IPS-20b (cell line): Measurements from ENCODE around the gene GCNA.
"Not testable (repeated sequence)": the region's sequence is repeated elsewhere in the genome, so short reads cannot be mapped to it uniquely, and the experiment has no call there.

ENCODE experiments used
- H3K27ac ChIP-seq: one replicate; pipeline ENCODE4 v1.5.1; 2013; ENCODE audit warnings: low read length
- H3K27me3 ChIP-seq: 2 replicates; pipeline ENCODE4 v1.6.1; 2013; ENCODE audit warnings: mild to moderate bottlenecking, low read length, inconsistent platforms; ENCODE audit not compliant: insufficient read depth
- H3K36me3 ChIP-seq: 2 replicates; pipeline ENCODE4 v1.6.1; 2013; ENCODE audit warnings: low read depth, mild to moderate bottlenecking, inconsistent platforms, low read length, moderate library complexity; ENCODE audit not compliant: insufficient read depth
- H3K4me1 ChIP-seq: 2 replicates; pipeline ENCODE4 v1.6.1; 2013; ENCODE audit warnings: mild to moderate bottlenecking, control low read depth, inconsistent platforms, low read length, moderate library complexity; ENCODE audit not compliant: insufficient read depth
- H3K4me3 ChIP-seq: 2 replicates; pipeline ENCODE4 v1.5.1; 2013; ENCODE audit warnings: mild to moderate bottlenecking, low read length, inconsistent platforms
- H3K9ac ChIP-seq: 2 replicates; pipeline ENCODE4 v1.6.1; 2013; ENCODE audit warnings: low read depth, mild to moderate bottlenecking, inconsistent platforms, low read length, moderate library complexity
- H3K9me3 ChIP-seq: 2 replicates; pipeline ENCODE4 v1.6.1; 2013; ENCODE audit warnings: mild to moderate bottlenecking, low read depth, low read length, inconsistent platforms; ENCODE audit not compliant: insufficient read depth

Gene GCNA

DNA sequence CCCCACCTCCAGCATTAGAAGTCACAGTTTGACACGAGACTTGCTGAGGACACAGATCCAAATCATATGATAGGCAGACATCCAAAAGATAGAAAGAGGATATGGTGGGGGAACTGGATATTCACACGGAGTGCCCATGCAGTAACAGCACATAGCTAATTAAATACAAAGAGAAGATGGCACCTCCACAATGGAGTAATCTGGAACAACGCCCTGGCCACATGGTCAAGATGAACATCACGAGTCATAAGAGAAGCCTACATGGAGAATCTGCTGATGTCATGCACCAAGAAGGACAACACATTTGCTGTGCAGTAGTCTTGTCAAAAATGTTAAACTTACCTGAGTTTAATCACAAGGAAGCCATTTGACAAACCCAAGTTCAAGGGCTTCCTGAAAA, 79.0 kb downstream of the GCNA start:
- Histone ChIP-seq H3K9me3 (no peaks in the 10 kb centered on the region), H3K36me3 (no peaks in the 10 kb centered on the region), H3K9ac (no peak overlapping the region), H3K4me1 (no peaks in the 10 kb centered on the region), H3K4me3 (no peak overlapping the region), H3K27ac (no peak overlapping the region), H3K27me3 (no peaks in the 10 kb centered on the region)

DNA sequence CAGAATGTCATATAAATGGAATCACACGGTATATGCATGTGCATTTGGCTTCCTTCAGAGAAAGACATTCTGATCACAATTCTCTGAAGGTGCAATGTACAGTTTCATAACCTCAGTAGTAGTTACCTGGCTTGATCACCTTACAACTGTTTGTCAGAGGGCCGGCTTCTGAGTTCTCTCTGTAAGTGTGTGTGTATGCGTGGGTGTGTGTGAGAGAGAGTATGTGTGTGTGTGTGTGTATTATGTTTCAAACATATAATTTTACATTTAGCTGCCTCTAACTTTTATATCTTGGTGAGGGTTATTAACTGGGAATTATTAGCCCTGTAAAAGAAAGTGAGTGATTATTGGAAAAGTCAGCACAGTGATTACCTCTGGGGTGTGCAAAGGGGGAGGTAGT, 81.1 kb downstream of the GCNA start:
- H3K4me1 ChIP-seq = no peaks in the 10 kb centered on the region
- no peak overlapping the region for H3K4me3 ChIP-seq
- no peak overlapping the region for H3K27ac ChIP-seq
- H3K36me3 ChIP-seq = no peaks in the 10 kb centered on the region
- H3K9ac ChIP-seq = no peak overlapping the region
- H3K9me3 ChIP-seq = no peaks in the 10 kb centered on the region
- no peaks in the 10 kb centered on the region for H3K27me3 ChIP-seq

DNA sequence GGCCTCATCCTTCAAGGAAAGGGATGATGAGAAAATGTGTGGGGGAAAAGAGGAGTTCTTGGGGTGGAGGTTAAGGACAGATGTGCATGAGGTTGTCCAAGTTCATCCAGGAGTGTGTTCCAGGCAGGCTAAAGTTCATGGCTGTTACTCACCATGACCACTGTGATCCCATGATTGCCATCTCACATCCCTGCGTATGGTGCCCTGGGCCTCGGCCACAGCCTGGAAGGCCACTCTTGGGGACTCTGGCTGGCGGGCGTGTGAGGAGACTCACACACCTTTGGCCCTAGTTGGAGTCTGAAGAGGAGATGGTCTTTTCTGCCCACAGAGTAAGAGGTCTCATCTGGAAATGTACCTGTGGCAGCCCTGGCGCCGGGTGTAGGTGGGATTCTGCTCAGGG, 81.7 kb downstream of the GCNA start:
- H3K4me3 ChIP-seq = no peak overlapping the region
- no peaks in the 10 kb centered on the region for H3K9me3 ChIP-seq
- no peaks in the 10 kb centered on the region for H3K4me1 ChIP-seq
- H3K36me3 ChIP-seq = no peaks in the 10 kb centered on the region
- no peaks in the 10 kb centered on the region for H3K27me3 ChIP-seq
- H3K9ac ChIP-seq = no peak overlapping the region
- no peak overlapping the region for H3K27ac ChIP-seq

DNA sequence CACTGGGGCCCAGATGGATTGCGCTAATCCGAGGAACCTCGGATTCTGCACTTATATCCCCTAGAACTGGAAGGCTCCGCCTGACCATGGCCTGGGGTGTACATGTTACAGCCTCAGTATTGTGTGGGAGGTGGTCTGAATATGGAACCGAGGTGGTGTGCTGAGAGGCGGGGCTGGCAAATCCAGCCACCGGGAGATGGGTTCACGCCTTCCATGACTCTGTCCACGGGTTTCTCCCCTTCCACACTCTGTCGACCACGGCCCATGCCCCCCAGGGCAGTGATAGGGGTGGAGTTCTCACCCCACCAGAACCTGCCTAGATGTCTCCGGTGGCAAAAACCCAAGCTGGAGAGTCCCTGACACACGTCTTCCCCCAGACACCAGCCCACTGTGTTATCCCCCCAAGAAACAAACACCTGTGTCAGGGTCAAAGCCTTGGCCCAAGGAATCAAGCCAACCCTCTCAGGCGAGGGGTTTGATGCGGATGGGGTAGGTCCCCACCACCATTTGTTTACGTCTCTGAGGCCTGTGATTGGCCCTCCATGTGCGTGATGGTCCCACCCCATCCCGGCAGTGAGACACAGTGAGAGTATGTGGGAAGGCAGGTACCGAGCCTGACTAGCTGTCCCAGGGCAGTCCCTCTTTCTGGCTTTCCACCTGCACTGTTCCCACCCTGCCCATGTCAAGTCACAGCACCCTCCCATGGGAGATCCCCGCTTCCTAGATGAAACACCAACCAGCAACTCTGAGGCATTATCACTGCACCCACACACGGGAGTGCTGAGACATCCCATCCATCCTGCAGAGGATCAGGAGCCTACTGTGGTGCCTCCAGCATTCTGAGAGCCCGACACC, 82.6 kb downstream of the GCNA start:
- no peak overlapping the region for H3K9ac ChIP-seq
- no peaks in the 10 kb centered on the region for H3K27me3 ChIP-seq
- no peaks in the 10 kb centered on the region for H3K36me3 ChIP-seq
- H3K27ac ChIP-seq = no peak overlapping the region
- no peak overlapping the region for H3K4me3 ChIP-seq
- H3K4me1 ChIP-seq = no peaks in the 10 kb centered on the region
- H3K9me3 ChIP-seq = no peaks in the 10 kb centered on the region

DNA sequence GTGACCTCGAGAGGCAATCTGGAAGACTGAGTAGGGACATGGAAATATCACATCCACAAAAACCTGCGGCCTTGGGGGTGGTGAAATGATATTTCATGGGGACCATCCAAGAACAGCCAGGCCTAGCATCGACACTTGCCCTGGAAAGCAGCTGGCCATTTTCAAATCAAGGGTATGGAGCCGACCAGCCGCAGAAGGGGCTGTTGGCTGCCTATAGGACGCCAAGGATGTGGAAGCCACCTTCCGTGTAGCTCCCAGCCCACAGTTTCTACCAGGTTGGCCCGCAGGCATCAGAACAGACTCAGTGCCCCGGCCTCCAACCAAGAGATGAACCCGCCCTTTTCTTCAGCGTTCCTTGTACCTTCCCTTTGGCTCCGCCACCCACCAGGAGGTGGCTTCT, 83.7 kb downstream of the GCNA start:
- Histone ChIP-seq H3K27me3 (no peaks in the 10 kb centered on the region), H3K4me1 (no peaks in the 10 kb centered on the region), H3K36me3 (no peaks in the 10 kb centered on the region), H3K9me3 (no peaks in the 10 kb centered on the region), H3K4me3 (no peak overlapping the region), H3K9ac (no peak overlapping the region), H3K27ac (no peak overlapping the region)

DNA sequence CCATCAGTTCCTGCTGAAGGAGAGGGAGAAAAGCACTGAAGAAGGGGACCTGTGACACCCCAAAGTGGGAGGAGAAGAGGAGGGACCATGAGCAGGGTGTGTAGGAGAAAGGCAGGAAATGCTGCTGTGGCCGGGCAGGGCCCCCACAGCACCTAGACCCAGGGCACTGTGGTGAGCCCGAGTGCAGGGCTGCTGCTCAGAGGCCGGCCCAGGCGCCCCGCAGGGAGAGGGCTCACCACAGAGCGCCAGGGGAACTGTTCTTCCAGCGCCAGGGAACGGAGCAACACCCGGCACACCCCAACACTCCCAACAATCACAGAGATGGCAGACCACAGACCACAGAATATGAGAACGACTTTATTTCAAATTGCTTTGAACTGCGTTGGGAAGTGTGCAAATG, 84.4 kb downstream of the GCNA start:
- H3K9me3 ChIP-seq, H3K9ac ChIP-seq, H3K4me1 ChIP-seq, H3K27me3 ChIP-seq, H3K27ac ChIP-seq, H3K4me3 ChIP-seq, H3K36me3 ChIP-seq: not testable (repeated sequence)
